Endothelial cell of umbilical vein (primary cell): ENCODE results near the gene SUPT16H. TPM values are rescaled to one million over a fixed set of nuclear protein-coding genes. Genes with fewer than 3 reads are reported as not detected.

Experiments used
- BruUV-seq: library from RNA; stranded (reverse); fragments of 400-500 nt; replicated peaks from 2 replicates; lab custom pipeline; 2021; lab: Mats Ljungman, UMichigan
- CTCF ChIA-PET: fragments of 300-600, 350-600 bp; sonication (Branson Sonifier 250); formaldehyde crosslinking; loops from one replicate; lab custom pipeline; 2021; ENCODE audit warnings: antibody characterized with exemption, inconsistent platforms; lab: Charles Lee
- POLR2A ChIA-PET: fragments of 300-600, 350-600 bp; sonication (Branson Sonifier 250); formaldehyde crosslinking; loops from one replicate; lab custom pipeline; 2021; ENCODE audit warnings: antibody characterized with exemption, inconsistent platforms; lab: Charles Lee
- DNase-seq: peaks from one replicate; pipeline ENCODE4 v3.0.0-alpha.2; 2011; ENCODE audit warnings: low read depth, low spot score
- FAIRE-seq: peaks from 2 replicates; lab custom pipeline; 2011; peaks lifted over from hg19 to GRCh38; lab: Jason Lieb, UNC
- H2AFZ ChIP-seq: 2 replicates; pipeline ENCODE4 v1.6.0; 2012; ENCODE audit warnings: low read depth, low read length, control low read depth, inconsistent platforms
- H3K27ac ChIP-seq: 2 replicates; pipeline ENCODE4 v1.5.1; 2011; ENCODE audit warnings: low read depth, mild to moderate bottlenecking, control low read depth, low read length, moderate library complexity; ENCODE audit not compliant: insufficient read depth
- H3K27me3 ChIP-seq, 2 experiments: 2 replicates each; pipeline versions ENCODE4 v1.6.0 to v1.6.1; 2011; ENCODE audit warnings: low read length in 2 of 2, mixed read lengths in 1 of 2; ENCODE audit not compliant: control insufficient read depth in 2 of 2, insufficient read depth in 2 of 2
- H3K36me3 ChIP-seq, 2 experiments: 2 replicates in 1 of 2; 3 replicates in 1 of 2; pipeline ENCODE4 v1.5.1; 2011; ENCODE audit warnings: low read length in 2 of 2, mild to moderate bottlenecking in 1 of 2, moderate library complexity in 1 of 2; ENCODE audit not compliant: control insufficient read depth in 2 of 2, insufficient read depth in 2 of 2; ENCODE audit errors: extremely low read depth in 1 of 2
- H3K4me1 ChIP-seq: 3 replicates; pipeline ENCODE4 v1.5.1; 2011; ENCODE audit warnings: mild to moderate bottlenecking, low read length; ENCODE audit not compliant: control insufficient read depth, insufficient read depth; ENCODE audit errors: extremely low read depth
- H3K4me2 ChIP-seq: 2 replicates; pipeline ENCODE4 v1.6.1; 2011; ENCODE audit warnings: low read length, control low read depth, mixed read lengths; ENCODE audit not compliant: insufficient read depth
- H3K4me3 ChIP-seq, 3 experiments: fragments of 200-600 bp in 1 of 3; sonication (generic), shearing (Covaris generic) in 1 of 3; replicated peaks in 1 of 3; 2 replicates each; pipeline ENCODE4 v1.5.1; 2011 to 2016; ENCODE audit warnings: control low read depth in 3 of 3, low read length in 3 of 3, mild to moderate bottlenecking in 2 of 3, inconsistent platforms in 1 of 3, low read depth in 1 of 3, moderate library complexity in 1 of 3; ENCODE audit not compliant: insufficient read depth in 1 of 3
- H3K79me2 ChIP-seq: 2 replicates; pipeline ENCODE4 v1.6.0; 2012; ENCODE audit warnings: low read length, inconsistent platforms; ENCODE audit not compliant: control insufficient read depth, insufficient read depth
- H3K9ac ChIP-seq: replicated peaks from 2 replicates; pipeline ENCODE3; 2011; ENCODE audit warnings: low read length, control low read depth; ENCODE audit not compliant: insufficient read depth; ENCODE audit errors: extremely low read depth
- H3K9me1 ChIP-seq: replicated peaks from 3 replicates; pipeline ENCODE4 v1.6.0; 2011; ENCODE audit warnings: mild to moderate bottlenecking, low read length; ENCODE audit not compliant: control insufficient read depth, insufficient read depth; ENCODE audit errors: extremely low read depth
- H3K9me3 ChIP-seq: replicated peaks from 2 replicates; pipeline ENCODE4 v1.5.1; 2012; ENCODE audit warnings: low read length, inconsistent platforms; ENCODE audit not compliant: control insufficient read depth, insufficient read depth
- H4K20me1 ChIP-seq: replicated peaks from 2 replicates; pipeline ENCODE3; 2011; ENCODE audit warnings: mild to moderate bottlenecking, low read length; ENCODE audit not compliant: control insufficient read depth, insufficient read depth; ENCODE audit errors: extremely low read depth
- CTCF ChIP-seq, 2 donors: IDR thresholded peaks; 1 replicate in 1 of 2; 2 replicates in 1 of 2; pipeline ENCODE4 v1.5.1; 2011; ENCODE audit warnings: low read length in 2 of 2, mild to moderate bottlenecking in 2 of 2, moderate library complexity in 2 of 2, control low read depth in 1 of 2, inconsistent platforms in 1 of 2, low read depth in 1 of 2; ENCODE audit not compliant: insufficient read depth in 1 of 2; ENCODE audit errors: extremely low read depth in 1 of 2
- EZH2 ChIP-seq: IDR thresholded peaks from 2 replicates; pipeline ENCODE4 v1.6.1; 2012; ENCODE audit warnings: borderline replicate concordance, low read depth, mild to moderate bottlenecking, moderate library complexity, low read length, inconsistent platforms; ENCODE audit not compliant: severe bottlenecking
- FOS ChIP-seq: IDR thresholded peaks from 2 replicates; pipeline ENCODE4 v1.6.1; 2011; ENCODE audit warnings: mild to moderate bottlenecking, low read length, moderate library complexity, borderline replicate concordance; ENCODE audit not compliant: insufficient read depth
- GATA2 ChIP-seq: IDR thresholded peaks from 2 replicates; pipeline ENCODE4 v1.7.0; 2011; ENCODE audit warnings: low read depth, mild to moderate bottlenecking, moderate library complexity, mixed read lengths, low read length; ENCODE audit not compliant: insufficient read length, insufficient read depth
- JUN ChIP-seq: IDR thresholded peaks from 2 replicates; pipeline ENCODE4 v1.6.1; 2011; ENCODE audit warnings: borderline replicate concordance, low read depth; ENCODE audit not compliant: insufficient read length, insufficient read depth
- MAX ChIP-seq: IDR thresholded peaks from 2 replicates; pipeline ENCODE4 v1.6.1; 2011; ENCODE audit not compliant: insufficient read depth, insufficient read length
- MYC ChIP-seq: IDR thresholded peaks from one replicate; pipeline ENCODE4 v1.6.1; 2011; ENCODE audit warnings: mild to moderate bottlenecking, low read depth, low read length
- POLR2A ChIP-seq: IDR thresholded peaks from 2 replicates; pipeline ENCODE4 v1.6.1; 2012; ENCODE audit warnings: low read depth, mild to moderate bottlenecking, control low read depth, low read length
- POLR2AphosphoS5 ChIP-seq: IDR thresholded peaks from 2 replicates; pipeline ENCODE4 v1.6.1; 2012; ENCODE audit warnings: low read depth, mild to moderate bottlenecking, control low read depth, low read length, moderate library complexity; ENCODE audit not compliant: insufficient read depth
- dilution Hi-C: fragments of 300-500 bp; cut with MboI; formaldehyde crosslinking; loops from one replicate; pipeline ENCODE4 v1.15.0; 2019; ENCODE audit warnings: low sequenced_read_pairs; ENCODE audit not compliant: extremely low pct_ligation_motif_present
- intact Hi-C: fragments of 100-400 bp; cut with micrococcal nuclease; formaldehyde crosslinking; loops from one replicate; pipeline ENCODE4 v1.10.0; 2022
- polyA plus RNA-seq, 4 experiments: library from polyadenylated mRNA; depleted of rRNA in 3 of 4; stranded (reverse) in 3 of 4; unstranded in 1 of 4; fragments of >200 nt; gene quantifications; 2 replicates each; pipeline versions ENCODE4 v1.2.1 to v1.2.3, GENCODE V29; 2011 to 2012; ENCODE audit warnings: missing spikeins in 1 of 4
- total RNA-seq: library from RNA; stranded (reverse); gene quantifications from 2 replicates; pipeline ENCODE4 v1.2.3, GENCODE V29; 2021

The SUPT16H gene
- total and polyA plus RNA-seq, 2 donors (not counting 3 experiments of a cell fraction or from before 2014, with no cell fraction given) = 53.1 to 100 TPM

GRCh38 chr14:21322716-21323115, 61.1 kb downstream of the SUPT16H start:
- dilution Hi-C loops = no loop called here
- intact Hi-C loops = no loop called here
- Histone ChIP-seq H3K9me1 (no peaks in the 10 kb centered on the region), H3K9me3 (no peaks in the 10 kb centered on the region), H2AFZ (no peak overlapping the region), H3K4me3 (no peak overlapping the region), H3K36me3 (no peaks in the 10 kb centered on the region), H3K79me2 (no peaks in the 10 kb centered on the region), H3K27ac (no peak overlapping the region), H3K9ac (no peak overlapping the region), H3K4me2 (no peak overlapping the region), H4K20me1 (no peaks in the 10 kb centered on the region), H3K4me1 (no peaks in the 10 kb centered on the region), H3K27me3 (peaks cover 4 to 9% of the 10 kb centered on the region in 2 experiments)
- DNase-seq (no peak), FAIRE-seq (no peak)
- CTCF ChIA-PET = no interaction called here
- BruUV-seq = no TSS peak
- POLR2A ChIA-PET = no interaction called here
- TF ChIP-seq GATA2 = no peak

DNA sequence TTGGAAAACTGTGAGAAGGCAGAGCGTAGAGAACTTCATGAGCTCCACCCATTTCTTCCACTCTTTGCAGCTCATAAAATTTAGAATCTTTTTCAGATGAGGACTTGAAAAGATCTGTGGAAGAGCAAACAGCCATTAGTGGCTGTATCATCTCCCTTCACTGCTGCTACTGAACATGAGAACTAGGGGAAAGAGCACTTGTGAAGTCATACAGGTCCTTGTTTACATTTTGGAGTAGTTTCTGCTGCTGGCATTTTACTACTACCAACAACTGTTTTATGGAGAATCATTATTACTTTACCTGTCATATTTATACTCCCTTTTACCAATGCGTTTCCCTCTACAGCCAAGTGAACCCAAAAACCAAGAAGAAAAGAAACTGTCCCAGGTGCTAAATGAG, 62.9 kb downstream of the SUPT16H start:
- TF ChIP-seq CTCF (IDR thresholded peaks at IDR 0.05; ENCODE audit: extremely low read depth in 1 of 2, insufficient read depth in 1 of 2, low read depth in 1 of 2, low read length in 2 of 2) = no peak
- no peak for TF ChIP-seq MAX
- no peak for TF ChIP-seq JUN
- TF ChIP-seq EZH2 = no peak
- no peak for TF ChIP-seq POLR2AphosphoS5
- no peak for TF ChIP-seq POLR2A
- TF ChIP-seq GATA2 = no peak
- TF ChIP-seq FOS = no peak
- TF ChIP-seq MYC = no peak
- intact Hi-C loops = no loop called here
- Histone ChIP-seq H3K27ac (no peak overlapping the region), H3K9ac (no peak overlapping the region), H3K4me3 (no peak overlapping the region), H3K36me3 (no peaks in the 10 kb centered on the region), H4K20me1 (no peaks in the 10 kb centered on the region), H3K4me2 (no peak overlapping the region), H3K27me3 (peaks cover 4 to 9% of the 10 kb centered on the region in 2 experiments), H3K9me3 (no peaks in the 10 kb centered on the region), H3K9me1 (no peaks in the 10 kb centered on the region), H2AFZ (no peak overlapping the region), H3K79me2 (no peaks in the 10 kb centered on the region), H3K4me1 (no peaks in the 10 kb centered on the region)
- dilution Hi-C loops = no loop called here
- no peak for DNase-seq
- BruUV-seq = no TSS peak
- CTCF ChIA-PET = interaction anchor here (1.1 kb wide), 1 partner anchor 10 kb away, joined by 4 read pairs; no protein-coding TSS in a partner anchor
- POLR2A ChIA-PET = no interaction called here
- no peak for FAIRE-seq
